Endothelial cell of umbilical vein (primary cell): ENCODE measurements around the gene AIF1L.

Source experiments
- EZH2 ChIP-seq: IDR thresholded peaks from 2 replicates; pipeline ENCODE4 v1.6.1; 2012; ENCODE audit warnings: borderline replicate concordance, low read depth, mild to moderate bottlenecking, moderate library complexity, low read length, inconsistent platforms; ENCODE audit not compliant: severe bottlenecking
- POLR2A ChIP-seq: IDR thresholded peaks from 2 replicates; pipeline ENCODE4 v1.6.1; 2012; ENCODE audit warnings: low read depth, mild to moderate bottlenecking, control low read depth, low read length
- POLR2AphosphoS5 ChIP-seq: IDR thresholded peaks from 2 replicates; pipeline ENCODE4 v1.6.1; 2012; ENCODE audit warnings: low read depth, mild to moderate bottlenecking, control low read depth, low read length, moderate library complexity; ENCODE audit not compliant: insufficient read depth

GRCh38 chr9:131094622-131095021 lies 1.7 kb upstream of the AIF1L start:
- TF ChIP-seq EZH2, result no peak
- no peak for TF ChIP-seq POLR2A
- TF ChIP-seq POLR2AphosphoS5, result no peak
